Right lobe of liver (tissue), 4 donors: ENCODE results near the gene ITPKC.

Experiments used
- CTCF ChIP-seq, 4 donors: fragments of 200-600 bp in 3 of 4; fragments of 450-650 bp in 1 of 4; IDR thresholded peaks; one replicate each; pipeline versions ENCODE4 v1.5.1 to v1.8.0; 2016 to 2022; ENCODE audit warnings: antibody characterized with exemption in 4 of 4, mild to moderate bottlenecking in 2 of 4
- POLR2A ChIP-seq: fragments of 450-650 bp; IDR thresholded peaks from one replicate; pipeline ENCODE4 v1.6.1; 2017; ENCODE audit warnings: antibody characterized with exemption, mild to moderate bottlenecking
- donor health status: DM: no; HTN: no; CAD: no.
- donor health status: DM: no; HTN: no; CAD: no.
- donor health status: DM: no; HTN: yes; CAD: no.

GRCh38 chr19:40709817-40710216, 7.1 kb upstream of the ITPKC start:
- TF ChIP-seq CTCF (IDR thresholded peaks at IDR 0.05) (no peak), POLR2A (no peak)
